Panc1 (cell line): ENCODE results near the gene ARHGEF40.

ENCODE experiments used
- POLR2AphosphoS5 ChIP-seq: IDR thresholded peaks from 2 replicates; pipeline ENCODE4 v1.6.1; 2012; ENCODE audit warnings: mild to moderate bottlenecking, low read depth, low read length, moderate library complexity
- SIN3A ChIP-seq: IDR thresholded peaks from 2 replicates; pipeline ENCODE4 v1.6.1; 2012; ENCODE audit warnings: low read depth, mild to moderate bottlenecking, low read length, moderate library complexity, borderline replicate concordance; ENCODE audit not compliant: insufficient read depth
- TCF7L2 ChIP-seq: IDR thresholded peaks from 2 replicates; pipeline ENCODE4 v1.6.1; 2011; ENCODE audit warnings: mild to moderate bottlenecking, low read depth, low read length, inconsistent platforms
- TF ChIP-seq, protein P1 (sequence below): fragments of 450-650 bp; IDR thresholded peaks from 2 replicates; pipeline ENCODE4 v1.5.1; 2017; ENCODE audit warnings: mild to moderate bottlenecking
- TF ChIP-seq, protein P2 (sequence below), 2 experiments: IDR thresholded peaks; 2 replicates each; pipeline ENCODE4 v1.6.1; 2011 to 2012; ENCODE audit warnings: low read depth in 2 of 2, control low read depth in 1 of 2, low read length in 1 of 2, mild to moderate bottlenecking in 1 of 2, moderate library complexity in 1 of 2; ENCODE audit not compliant: insufficient read depth in 1 of 2

GRCh38 chr14:21102521-21103410 is 32.7 kb downstream of the ARHGEF40 start:
- TF ChIP-seq, protein P1, sequence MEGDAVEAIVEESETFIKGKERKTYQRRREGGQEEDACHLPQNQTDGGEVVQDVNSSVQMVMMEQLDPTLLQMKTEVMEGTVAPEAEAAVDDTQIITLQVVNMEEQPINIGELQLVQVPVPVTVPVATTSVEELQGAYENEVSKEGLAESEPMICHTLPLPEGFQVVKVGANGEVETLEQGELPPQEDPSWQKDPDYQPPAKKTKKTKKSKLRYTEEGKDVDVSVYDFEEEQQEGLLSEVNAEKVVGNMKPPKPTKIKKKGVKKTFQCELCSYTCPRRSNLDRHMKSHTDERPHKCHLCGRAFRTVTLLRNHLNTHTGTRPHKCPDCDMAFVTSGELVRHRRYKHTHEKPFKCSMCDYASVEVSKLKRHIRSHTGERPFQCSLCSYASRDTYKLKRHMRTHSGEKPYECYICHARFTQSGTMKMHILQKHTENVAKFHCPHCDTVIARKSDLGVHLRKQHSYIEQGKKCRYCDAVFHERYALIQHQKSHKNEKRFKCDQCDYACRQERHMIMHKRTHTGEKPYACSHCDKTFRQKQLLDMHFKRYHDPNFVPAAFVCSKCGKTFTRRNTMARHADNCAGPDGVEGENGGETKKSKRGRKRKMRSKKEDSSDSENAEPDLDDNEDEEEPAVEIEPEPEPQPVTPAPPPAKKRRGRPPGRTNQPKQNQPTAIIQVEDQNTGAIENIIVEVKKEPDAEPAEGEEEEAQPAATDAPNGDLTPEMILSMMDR: no peak
- TF ChIP-seq, protein P2, sequence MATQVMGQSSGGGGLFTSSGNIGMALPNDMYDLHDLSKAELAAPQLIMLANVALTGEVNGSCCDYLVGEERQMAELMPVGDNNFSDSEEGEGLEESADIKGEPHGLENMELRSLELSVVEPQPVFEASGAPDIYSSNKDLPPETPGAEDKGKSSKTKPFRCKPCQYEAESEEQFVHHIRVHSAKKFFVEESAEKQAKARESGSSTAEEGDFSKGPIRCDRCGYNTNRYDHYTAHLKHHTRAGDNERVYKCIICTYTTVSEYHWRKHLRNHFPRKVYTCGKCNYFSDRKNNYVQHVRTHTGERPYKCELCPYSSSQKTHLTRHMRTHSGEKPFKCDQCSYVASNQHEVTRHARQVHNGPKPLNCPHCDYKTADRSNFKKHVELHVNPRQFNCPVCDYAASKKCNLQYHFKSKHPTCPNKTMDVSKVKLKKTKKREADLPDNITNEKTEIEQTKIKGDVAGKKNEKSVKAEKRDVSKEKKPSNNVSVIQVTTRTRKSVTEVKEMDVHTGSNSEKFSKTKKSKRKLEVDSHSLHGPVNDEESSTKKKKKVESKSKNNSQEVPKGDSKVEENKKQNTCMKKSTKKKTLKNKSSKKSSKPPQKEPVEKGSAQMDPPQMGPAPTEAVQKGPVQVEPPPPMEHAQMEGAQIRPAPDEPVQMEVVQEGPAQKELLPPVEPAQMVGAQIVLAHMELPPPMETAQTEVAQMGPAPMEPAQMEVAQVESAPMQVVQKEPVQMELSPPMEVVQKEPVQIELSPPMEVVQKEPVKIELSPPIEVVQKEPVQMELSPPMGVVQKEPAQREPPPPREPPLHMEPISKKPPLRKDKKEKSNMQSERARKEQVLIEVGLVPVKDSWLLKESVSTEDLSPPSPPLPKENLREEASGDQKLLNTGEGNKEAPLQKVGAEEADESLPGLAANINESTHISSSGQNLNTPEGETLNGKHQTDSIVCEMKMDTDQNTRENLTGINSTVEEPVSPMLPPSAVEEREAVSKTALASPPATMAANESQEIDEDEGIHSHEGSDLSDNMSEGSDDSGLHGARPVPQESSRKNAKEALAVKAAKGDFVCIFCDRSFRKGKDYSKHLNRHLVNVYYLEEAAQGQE (IDR thresholded peaks at IDR 0.05; ENCODE audit: insufficient read depth in 1 of 2, low read depth in 2 of 2, low read length in 1 of 2): no peak
- TF ChIP-seq POLR2AphosphoS5 (no peak), SIN3A (no peak), TCF7L2 (no peak)
